AG04450 (cell line): ENCODE data around the gene CDK13. TPM values are rescaled to one million over a fixed set of nuclear protein-coding genes. Genes with fewer than 3 reads are reported as not detected.

Experiments
- CTCF ChIA-PET: fragments of 300-600, 350-600 bp; formaldehyde crosslinking; extraction: SDS; loops from one replicate; lab custom pipeline; 2022; ENCODE audit warnings: antibody characterized with exemption, inconsistent platforms; lab: Charles Lee
- POLR2A ChIA-PET: fragments of 350-600 bp; formaldehyde crosslinking; extraction: SDS; loops from one replicate; lab custom pipeline; 2021; ENCODE audit warnings: antibody characterized with exemption, inconsistent platforms; lab: Yijun Ruan, JAX
- DNase-seq: peaks from one replicate; pipeline ENCODE4 v3.0.0-alpha.2; 2011; ENCODE audit warnings: low read depth, low spot score
- H3K27ac ChIP-seq: one replicate; pipeline ENCODE4 v1.5.1; 2012; ENCODE audit warnings: low read depth, low read length, control low read depth
- H3K27me3 ChIP-seq: one replicate; pipeline ENCODE4 v1.6.0; 2012; ENCODE audit warnings: low read length; ENCODE audit not compliant: control insufficient read depth, insufficient read depth
- H3K4me3 ChIP-seq: 2 replicates; pipeline ENCODE4 v1.5.1; 2011; ENCODE audit warnings: mild to moderate bottlenecking, low read depth, low read length, control low read depth
- H3K9me3 ChIP-seq: 2 replicates; pipeline ENCODE4 v1.5.1; 2012; ENCODE audit warnings: low read length; ENCODE audit not compliant: control insufficient read depth, insufficient read depth
- CTCF ChIP-seq: IDR thresholded peaks from 2 replicates; pipeline ENCODE4 v1.5.1; 2011; ENCODE audit warnings: low read depth, low read length, control low read depth, inconsistent platforms
- polyA plus RNA-seq: library from polyadenylated mRNA; depleted of rRNA; stranded (reverse); fragments of >200 nt; gene quantifications from 2 replicates; pipeline ENCODE4 v1.2.3, GENCODE V29; 2011

Gene CDK13
- polyA plus RNA-seq, 1 experiment = 44.2 TPM

DNA sequence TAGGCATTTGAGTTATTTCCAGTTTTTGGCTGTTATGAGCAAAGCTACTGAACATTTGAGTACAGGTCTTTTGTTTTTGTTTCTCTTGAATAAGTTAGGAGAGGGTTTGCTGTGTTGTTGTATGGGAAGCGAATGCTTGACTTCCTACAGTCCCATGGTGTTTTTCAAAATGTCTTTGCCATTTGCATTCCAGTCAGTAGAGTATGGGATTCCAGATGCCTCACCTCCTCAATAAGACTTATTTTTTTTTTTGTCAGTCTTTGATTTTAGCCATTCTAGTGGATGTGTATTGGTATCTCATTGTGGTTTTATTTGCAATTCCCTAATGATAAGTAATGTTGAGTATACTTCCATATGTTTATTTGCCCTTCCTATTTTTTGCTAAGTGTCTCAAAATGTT is 19.4 kb downstream of the CDK13 start:
- no peaks in the 10 kb centered on the region; the same call in 1 of the 2 replicates for H3K9me3 ChIP-seq
- CTCF ChIA-PET = no interaction called here
- TF ChIP-seq CTCF = peak; percentile 8; the same call in 1 of the 2 replicates
- no peak for DNase-seq
- POLR2A ChIA-PET = no interaction called here
- no peak overlapping the region for H3K4me3 ChIP-seq
- no peaks in the 10 kb centered on the region for H3K27me3 ChIP-seq
- no peak overlapping the region for H3K27ac ChIP-seq

DNA sequence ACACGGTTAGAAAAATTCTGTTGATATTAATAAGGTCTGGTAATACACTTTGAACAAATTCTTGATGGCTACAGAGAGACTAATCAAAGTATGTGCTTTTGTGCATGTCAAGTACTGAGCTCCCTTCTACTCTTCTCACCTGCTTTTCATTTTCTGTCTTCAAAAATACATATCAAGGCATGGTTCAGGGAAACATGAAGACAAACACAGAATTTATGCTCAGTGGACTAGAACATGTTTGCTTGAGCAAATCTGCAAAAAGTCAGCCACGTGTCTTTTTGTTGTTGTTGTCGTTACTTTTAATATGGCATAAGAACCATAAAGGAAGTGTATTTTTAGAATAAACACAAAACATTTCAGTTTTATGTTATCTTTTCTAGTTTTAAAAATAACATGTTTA is 21.9 kb downstream of the CDK13 start:
- ChIA-PET CTCF (no interaction called here), POLR2A (no interaction called here)
- Histone ChIP-seq H3K9me3 (no peaks in the 10 kb centered on the region; the same call in 1 of the 2 replicates), H3K4me3 (no peak overlapping the region), H3K27ac (no peak overlapping the region), H3K27me3 (no peaks in the 10 kb centered on the region)
- TF ChIP-seq CTCF = no peak
- no peak for DNase-seq

DNA sequence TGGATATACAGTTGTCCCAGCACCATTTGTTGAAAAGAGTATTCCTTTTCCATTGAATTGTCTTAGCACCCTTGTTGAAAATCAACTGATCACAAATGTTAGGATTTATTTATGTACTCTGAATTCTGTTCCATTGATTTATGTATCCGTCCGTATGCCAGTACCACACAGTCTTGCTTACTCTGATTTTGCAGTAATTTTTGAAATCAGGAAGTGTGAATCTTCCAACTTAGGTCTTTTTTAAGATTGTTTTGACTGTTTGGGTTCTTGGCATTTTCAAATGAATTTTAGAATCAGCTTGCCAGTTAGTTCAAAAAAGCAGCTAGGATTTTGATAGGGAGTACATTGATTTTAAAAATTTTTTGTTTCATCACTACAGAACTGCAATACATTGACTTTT is 23.7 kb downstream of the CDK13 start:
- H3K27ac ChIP-seq = no peak overlapping the region
- ChIA-PET CTCF (no interaction called here), POLR2A (interaction anchor here (0.7 kb wide), 1 partner anchor 47 kb away, joined by 3 read pairs; no protein-coding TSS in a partner anchor)
- no peaks in the 10 kb centered on the region for H3K9me3 ChIP-seq
- H3K4me3 ChIP-seq = no peak overlapping the region
- TF ChIP-seq CTCF = no peak
- H3K27me3 ChIP-seq = no peaks in the 10 kb centered on the region
- DNase-seq = no peak

DNA sequence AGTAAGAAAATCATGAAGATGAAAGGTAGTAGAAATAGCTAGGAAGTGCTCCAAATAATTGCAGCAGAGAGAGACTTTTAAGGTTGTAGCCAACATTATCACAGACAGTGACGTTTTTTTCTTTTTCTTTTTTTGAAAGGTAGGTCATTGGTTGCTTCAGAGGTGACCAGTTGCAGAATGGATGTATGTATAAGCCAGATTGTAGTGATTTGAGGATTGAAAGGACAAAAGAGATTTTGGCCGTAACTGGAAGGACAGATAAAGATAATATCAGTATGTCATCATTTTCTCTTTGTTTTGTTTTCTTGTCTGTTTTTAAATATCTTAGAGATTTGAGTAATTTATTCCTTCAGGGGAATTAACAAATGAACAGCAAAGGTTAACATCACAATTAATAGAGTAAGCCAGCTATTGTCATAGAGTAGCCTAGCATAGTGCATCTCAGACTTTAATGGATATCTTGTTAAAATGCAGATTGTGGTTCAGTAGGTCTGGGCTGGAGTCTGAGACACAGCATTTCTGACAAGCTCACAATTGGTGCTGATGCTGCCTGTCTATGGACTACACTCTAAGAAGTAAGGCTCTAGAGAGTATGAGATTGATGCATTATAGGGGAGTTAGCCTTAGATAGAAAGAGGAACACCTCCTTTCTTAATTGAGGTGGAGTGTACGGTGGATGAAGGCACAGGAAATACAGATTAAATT is 28.3 kb downstream of the CDK13 start:
- H3K27me3 ChIP-seq = no peaks in the 10 kb centered on the region
- no peak for TF ChIP-seq CTCF
- no peak overlapping the region for H3K4me3 ChIP-seq
- CTCF ChIA-PET = interaction anchor here (0.7 to 1.7 kb wide), 2 partner anchors 13 to 74 kb away, joined by 3 to 5 read pairs; no protein-coding TSS in a partner anchor
- DNase-seq = no peak
- no peak overlapping the region for H3K27ac ChIP-seq
- H3K9me3 ChIP-seq = no peaks in the 10 kb centered on the region; the same call in 1 of the 2 replicates
- POLR2A ChIA-PET = no interaction called here

GRCh38 chr7:39979406-39980073 is 29.5 kb downstream of the CDK13 start:
- no peaks in the 10 kb centered on the region for H3K27me3 ChIP-seq
- H3K4me3 ChIP-seq = no peak overlapping the region
- DNase-seq = no peak
- ChIA-PET CTCF (interaction anchor here (1.7 kb wide), 1 partner anchor 73 kb away, joined by 5 read pairs; no protein-coding TSS in a partner anchor), POLR2A (no interaction called here)
- no peak overlapping the region for H3K27ac ChIP-seq
- no peak for TF ChIP-seq CTCF
- H3K9me3 ChIP-seq = no peaks in the 10 kb centered on the region; the same call in 1 of the 2 replicates
